Hepatocyte (in vitro differentiated cells): ENCODE data around the gene KYAT1.

Experiments
- EZH2phosphoT487 ChIP-seq: fragments of 200-600 bp; sonication (generic); IDR thresholded peaks from one replicate; pipeline ENCODE4 v1.6.1; 2018; ENCODE audit warnings: antibody characterized with exemption, mild to moderate bottlenecking, low read depth, moderate library complexity; ENCODE audit not compliant: unreplicated experiment, severe bottlenecking
- TF ChIP-seq, protein P1 (sequence below): fragments of 200-600 bp; sonication (generic); IDR thresholded peaks from 2 replicates; pipeline ENCODE4 v1.5.1; 2016; ENCODE audit warnings: antibody characterized with exemption, mild to moderate bottlenecking; ENCODE audit not compliant: poor library complexity

DNA sequence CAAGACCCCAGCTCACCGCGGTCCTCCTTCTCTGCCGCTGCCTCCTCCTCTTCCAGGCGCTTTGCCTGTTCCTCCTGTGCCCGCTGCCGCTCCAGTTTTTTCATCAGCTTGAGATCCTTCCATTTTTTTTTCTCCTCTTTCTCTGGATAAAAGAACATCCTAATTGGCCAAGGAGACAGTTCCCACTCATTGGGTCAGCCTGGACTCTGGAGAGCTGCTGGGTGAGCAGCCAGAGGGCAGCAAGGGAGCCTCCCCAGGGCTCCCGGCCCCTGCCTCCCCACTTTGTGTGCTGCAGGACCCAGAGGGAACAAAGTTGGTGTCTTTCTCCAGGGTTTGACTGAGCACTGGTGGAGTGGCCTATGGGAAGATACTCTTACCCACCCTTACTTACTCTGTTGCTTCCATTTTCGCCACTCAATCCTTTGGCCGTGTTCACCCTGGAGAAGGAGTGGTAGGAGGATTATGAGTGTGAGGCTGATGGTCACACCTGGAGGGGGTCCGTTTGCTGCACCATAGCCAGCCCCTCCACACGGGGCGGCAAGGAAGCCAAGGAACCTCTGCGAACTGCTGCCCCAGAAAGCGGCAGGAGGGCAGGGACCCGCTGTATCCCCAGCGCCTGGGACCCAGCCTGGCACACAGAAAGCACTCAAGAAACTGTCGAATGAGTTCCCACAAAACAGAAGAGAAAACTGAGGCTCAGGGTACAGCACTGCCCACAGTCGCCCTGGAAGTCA lies 52.9 kb downstream of the KYAT1 start:
- TF ChIP-seq, protein P1, sequence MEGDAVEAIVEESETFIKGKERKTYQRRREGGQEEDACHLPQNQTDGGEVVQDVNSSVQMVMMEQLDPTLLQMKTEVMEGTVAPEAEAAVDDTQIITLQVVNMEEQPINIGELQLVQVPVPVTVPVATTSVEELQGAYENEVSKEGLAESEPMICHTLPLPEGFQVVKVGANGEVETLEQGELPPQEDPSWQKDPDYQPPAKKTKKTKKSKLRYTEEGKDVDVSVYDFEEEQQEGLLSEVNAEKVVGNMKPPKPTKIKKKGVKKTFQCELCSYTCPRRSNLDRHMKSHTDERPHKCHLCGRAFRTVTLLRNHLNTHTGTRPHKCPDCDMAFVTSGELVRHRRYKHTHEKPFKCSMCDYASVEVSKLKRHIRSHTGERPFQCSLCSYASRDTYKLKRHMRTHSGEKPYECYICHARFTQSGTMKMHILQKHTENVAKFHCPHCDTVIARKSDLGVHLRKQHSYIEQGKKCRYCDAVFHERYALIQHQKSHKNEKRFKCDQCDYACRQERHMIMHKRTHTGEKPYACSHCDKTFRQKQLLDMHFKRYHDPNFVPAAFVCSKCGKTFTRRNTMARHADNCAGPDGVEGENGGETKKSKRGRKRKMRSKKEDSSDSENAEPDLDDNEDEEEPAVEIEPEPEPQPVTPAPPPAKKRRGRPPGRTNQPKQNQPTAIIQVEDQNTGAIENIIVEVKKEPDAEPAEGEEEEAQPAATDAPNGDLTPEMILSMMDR = no peak
- no peak for TF ChIP-seq EZH2phosphoT487
